ENCODE results near the gene ZNF280B. TPM values are rescaled to one million over a fixed set of nuclear protein-coding genes. Genes with fewer than 3 reads are reported as not detected.

ZNF280B gene
- total RNA-seq, 2 donors from 2014 or later: 0.33 to 1.0 TPM

- H3K9me3 ChIP-seq: no peaks in the 10 kb centered on the region
- intact Hi-C loops (cut with DNase I): no loop called here
- peak in 1 of 4 donors; percentile 3 for DNase-seq
- no peak for TF ChIP-seq POLR2A (IDR thresholded peaks at IDR 0.05)
- no peak for TF ChIP-seq CTCF (IDR thresholded peaks at IDR 0.05)
- H3K4me1 ChIP-seq: no peaks in the 10 kb centered on the region
- H3K27me3 ChIP-seq: no peaks in the 10 kb centered on the region
- no peaks in the 10 kb centered on the region for H3K36me3 ChIP-seq (replicated peaks in 1 of 2; ENCODE audit: insufficient read depth in 1 of 2, low read depth in 2 of 2)
- H3K4me3 ChIP-seq: no peak overlapping the region
- no peak for ATAC-seq
- H3K27ac ChIP-seq: no peak overlapping the region
- 44 to 58% methylated on average over 5 of the region's 5 CpGs for WGBS, 2 donors
Measured at GRCh38 chr22:22546490-22546889, 37.9 kb upstream of the ZNF280B start.

GRCh38 chr22:22545084-22545483 lies 36.5 kb upstream of the ZNF280B start:
- Histone ChIP-seq H3K4me3 (no peak overlapping the region), H3K27ac (no peak overlapping the region), H3K27me3 (no peaks in the 10 kb centered on the region), H3K9me3 (no peaks in the 10 kb centered on the region), H3K4me1 (no peaks in the 10 kb centered on the region), H3K36me3 (replicated peaks in 1 of 2; ENCODE audit: insufficient read depth in 1 of 2, low read depth in 2 of 2) (no peaks in the 10 kb centered on the region)
- no peak for TF ChIP-seq POLR2A (IDR thresholded peaks at IDR 0.05)
- TF ChIP-seq CTCF (IDR thresholded peaks at IDR 0.05): no peak
- intact Hi-C loops (cut with DNase I): no loop called here
- WGBS, 2 donors: 84 to 100% methylated on average over 1 to 2 of the region's 2 CpGs
- ATAC-seq (no peak), DNase-seq (no peak)

- Histone ChIP-seq H3K4me3 (no peak overlapping the region), H3K4me1 (no peaks in the 10 kb centered on the region), H3K27ac (no peak overlapping the region), H3K9me3 (no peaks in the 10 kb centered on the region), H3K36me3 (replicated peaks in 1 of 2; ENCODE audit: insufficient read depth in 1 of 2, low read depth in 2 of 2) (no peaks in the 10 kb centered on the region), H3K27me3 (no peaks in the 10 kb centered on the region)
- TF ChIP-seq CTCF (IDR thresholded peaks at IDR 0.05): no peak
- no peak for TF ChIP-seq POLR2A (IDR thresholded peaks at IDR 0.05)
- WGBS, 2 donors: 65 to 71% methylated on average over 6 to 7 of the region's 7 CpGs
- DNase-seq: no peak
- intact Hi-C loops (cut with DNase I): no loop called here
- no peak for ATAC-seq
Measured at GRCh38 chr22:22538226-22538989, 29.9 kb upstream of the ZNF280B start.

- no peak for ATAC-seq
- H3K4me3 ChIP-seq: no peak overlapping the region
- no peak for DNase-seq
- no peaks in the 10 kb centered on the region for H3K4me1 ChIP-seq
- intact Hi-C loops (cut with DNase I): no loop called here
- 30 to 33% methylated on average over 1 of the region's 1 CpG for WGBS, 2 donors
- H3K36me3 ChIP-seq (replicated peaks in 1 of 2; ENCODE audit: insufficient read depth in 1 of 2, low read depth in 2 of 2): no peaks in the 10 kb centered on the region
- TF ChIP-seq POLR2A (IDR thresholded peaks at IDR 0.05): no peak
- no peak for TF ChIP-seq CTCF (IDR thresholded peaks at IDR 0.05)
- no peak overlapping the region for H3K27ac ChIP-seq
- no peaks in the 10 kb centered on the region for H3K27me3 ChIP-seq
- no peaks in the 10 kb centered on the region for H3K9me3 ChIP-seq
Measured at GRCh38 chr22:22536916-22537315, 28.4 kb upstream of the ZNF280B start.

GRCh38 chr22:22536515-22536914 lies 28.0 kb upstream of the ZNF280B start:
- no peak for ATAC-seq
- Histone ChIP-seq H3K27me3 (no peaks in the 10 kb centered on the region), H3K4me3 (no peak overlapping the region), H3K27ac (no peak overlapping the region), H3K9me3 (no peaks in the 10 kb centered on the region), H3K4me1 (no peaks in the 10 kb centered on the region), H3K36me3 (replicated peaks in 1 of 2; ENCODE audit: insufficient read depth in 1 of 2, low read depth in 2 of 2) (no peaks in the 10 kb centered on the region)
- 56 to 63% methylated on average over 6 of the region's 6 CpGs for WGBS, 2 donors
- intact Hi-C loops (cut with DNase I): no loop called here
- DNase-seq: no peak
- no peak for TF ChIP-seq CTCF (IDR thresholded peaks at IDR 0.05)
- no peak for TF ChIP-seq POLR2A (IDR thresholded peaks at IDR 0.05)
